ENCODE data around the gene CDKN2AIPNL. TPM values are rescaled to one million over a fixed set of nuclear protein-coding genes. Genes with fewer than 3 reads are reported as not detected.

CDKN2AIPNL gene
- total and polyA plus RNA-seq, 2 of the 4 experiments (the other 2 are of a cell fraction) = 14.0 to 18.1 TPM

DNA sequence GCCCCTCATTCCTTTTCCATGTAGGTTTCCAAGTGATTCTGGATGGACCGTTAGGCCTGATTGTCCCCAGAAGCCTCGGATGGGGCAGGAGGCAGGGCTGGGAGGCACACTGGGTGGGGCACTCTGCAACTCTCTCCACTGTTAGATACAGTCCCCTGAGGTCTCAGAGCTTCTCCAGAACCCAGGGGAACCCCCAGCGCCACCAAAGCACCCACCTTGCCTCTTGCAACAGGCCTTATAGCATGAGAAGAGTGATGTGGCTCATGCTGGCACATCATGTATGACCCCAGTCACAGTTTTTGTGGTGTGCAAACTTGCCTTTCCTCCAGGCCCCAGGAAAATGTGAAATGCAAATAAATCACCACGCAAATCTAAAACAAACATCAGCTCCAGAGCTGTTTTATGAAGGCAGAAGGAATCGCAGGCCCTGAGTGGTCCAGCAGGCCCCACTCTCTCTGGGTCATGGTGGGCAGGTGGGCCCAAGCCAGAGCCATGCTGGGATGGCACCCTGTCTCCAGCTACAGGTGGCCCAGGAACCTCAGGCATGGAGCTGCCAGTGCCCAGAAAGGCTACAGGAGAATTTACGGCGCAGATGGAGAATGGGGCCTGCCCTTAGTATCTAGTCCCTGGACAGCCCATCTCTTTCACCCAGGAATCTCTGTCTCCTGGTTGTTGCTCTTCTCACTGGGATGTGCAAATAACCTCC, 36.3 kb upstream of the CDKN2AIPNL start:
- Histone ChIP-seq H2AK5ac (ENCODE audit: low read depth, low read length) (no peak overlapping the region), H3K23ac (ENCODE audit: low read depth, low read length) (no peak overlapping the region), H2BK15ac (ENCODE audit: low read depth, low read length) (no peak overlapping the region), H3K4me2 (ENCODE audit: low read depth, low read length) (no peak overlapping the region), H3K9me1 (ENCODE audit: insufficient read depth, low read length) (peaks cover 11% of the 10 kb centered on the region; the same call in 1 of the 2 replicates), H4K8ac (ENCODE audit: low read depth in 2 of 2, low read length in 2 of 2) (no peak overlapping the region), H3K18ac (ENCODE audit: low read depth, low read length) (no peak overlapping the region), H3K4ac (ENCODE audit: low read depth, low read length) (no peak overlapping the region), H3K27ac (ENCODE audit: insufficient read depth, low read length) (no peak overlapping the region), H2BK20ac (ENCODE audit: low read depth, low read length) (no peak overlapping the region), H3K4me1 (ENCODE audit: control insufficient read depth, insufficient read depth, low read length) (peaks cover 10% of the 10 kb centered on the region; the same call in 1 of the 2 replicates), H3K27me3 (ENCODE audit: control insufficient read depth, insufficient read depth, low read length) (no peaks in the 10 kb centered on the region), H3K9me3 (ENCODE audit: control insufficient read depth, insufficient read depth, low read length) (peaks cover 3% of the 10 kb centered on the region), H4K5ac (ENCODE audit: low read depth, low read length) (no peak overlapping the region), H3K56ac (ENCODE audit: extremely low read depth, insufficient read depth, low read length) (no peak overlapping the region), H3K9ac (ENCODE audit: low read depth, low read length) (no peak overlapping the region), H3K79me1 (ENCODE audit: low read depth in 1 of 2, low read length in 2 of 2) (no peaks in the 10 kb centered on the region), H4K20me1 (ENCODE audit: insufficient read depth, low read length) (no peaks in the 10 kb centered on the region), H4K91ac (ENCODE audit: insufficient read depth, low read depth, low read length) (no peak overlapping the region), H3K4me3 (ENCODE audit: insufficient read depth, low read depth, low read length) (no peak overlapping the region), H2BK5ac (ENCODE audit: low read depth, low read length, poor library complexity, severe bottlenecking) (no peak overlapping the region), H2BK120ac (ENCODE audit: low read depth, low read length) (no peak overlapping the region), H2AFZ (replicated peaks; ENCODE audit: low read length, poor library complexity) (no peak overlapping the region), H3K14ac (replicated peaks; ENCODE audit: low read depth, low read length) (no peak overlapping the region), H2AK9ac (replicated peaks; ENCODE audit: low read depth, low read length, poor library complexity) (no peak overlapping the region), H3K36me3 (ENCODE audit: control insufficient read depth, insufficient read depth, low read length) (no peaks in the 10 kb centered on the region)
- DNase-seq (no peak), ATAC-seq (ENCODE audit: low read depth) (no peak)
- no TSS peak for BruUV-seq (replicated peaks)
- TF ChIP-seq FOS (IDR thresholded peaks at IDR 0.05; ENCODE audit: low read depth, low read length) = no peak
- TF ChIP-seq RCOR1 (IDR thresholded peaks at IDR 0.05; ENCODE audit: insufficient replicate concordance, low read length) = no peak
- no peak for TF ChIP-seq MAFK (IDR thresholded peaks at IDR 0.05; ENCODE audit: low read depth, low read length)
- TF ChIP-seq RAD21 (IDR thresholded peaks at IDR 0.05; ENCODE audit: low read length) = no peak
- TF ChIP-seq, protein P1, sequence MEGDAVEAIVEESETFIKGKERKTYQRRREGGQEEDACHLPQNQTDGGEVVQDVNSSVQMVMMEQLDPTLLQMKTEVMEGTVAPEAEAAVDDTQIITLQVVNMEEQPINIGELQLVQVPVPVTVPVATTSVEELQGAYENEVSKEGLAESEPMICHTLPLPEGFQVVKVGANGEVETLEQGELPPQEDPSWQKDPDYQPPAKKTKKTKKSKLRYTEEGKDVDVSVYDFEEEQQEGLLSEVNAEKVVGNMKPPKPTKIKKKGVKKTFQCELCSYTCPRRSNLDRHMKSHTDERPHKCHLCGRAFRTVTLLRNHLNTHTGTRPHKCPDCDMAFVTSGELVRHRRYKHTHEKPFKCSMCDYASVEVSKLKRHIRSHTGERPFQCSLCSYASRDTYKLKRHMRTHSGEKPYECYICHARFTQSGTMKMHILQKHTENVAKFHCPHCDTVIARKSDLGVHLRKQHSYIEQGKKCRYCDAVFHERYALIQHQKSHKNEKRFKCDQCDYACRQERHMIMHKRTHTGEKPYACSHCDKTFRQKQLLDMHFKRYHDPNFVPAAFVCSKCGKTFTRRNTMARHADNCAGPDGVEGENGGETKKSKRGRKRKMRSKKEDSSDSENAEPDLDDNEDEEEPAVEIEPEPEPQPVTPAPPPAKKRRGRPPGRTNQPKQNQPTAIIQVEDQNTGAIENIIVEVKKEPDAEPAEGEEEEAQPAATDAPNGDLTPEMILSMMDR (conservative IDR thresholded peaks at IDR 0.05; ENCODE audit: low read depth, low read length) = no peak
- no peak for TF ChIP-seq RFX5 (IDR thresholded peaks at IDR 0.05; ENCODE audit: low read depth, low read length)
- TF ChIP-seq CHD1 (IDR thresholded peaks at IDR 0.05; ENCODE audit: low read depth, low read length) = no peak
- TF ChIP-seq NFE2L2 (IDR thresholded peaks at IDR 0.05; ENCODE audit: low read depth, low read length) = no peak
- TF ChIP-seq, protein P2, sequence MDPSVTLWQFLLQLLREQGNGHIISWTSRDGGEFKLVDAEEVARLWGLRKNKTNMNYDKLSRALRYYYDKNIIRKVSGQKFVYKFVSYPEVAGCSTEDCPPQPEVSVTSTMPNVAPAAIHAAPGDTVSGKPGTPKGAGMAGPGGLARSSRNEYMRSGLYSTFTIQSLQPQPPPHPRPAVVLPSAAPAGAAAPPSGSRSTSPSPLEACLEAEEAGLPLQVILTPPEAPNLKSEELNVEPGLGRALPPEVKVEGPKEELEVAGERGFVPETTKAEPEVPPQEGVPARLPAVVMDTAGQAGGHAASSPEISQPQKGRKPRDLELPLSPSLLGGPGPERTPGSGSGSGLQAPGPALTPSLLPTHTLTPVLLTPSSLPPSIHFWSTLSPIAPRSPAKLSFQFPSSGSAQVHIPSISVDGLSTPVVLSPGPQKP (IDR thresholded peaks at IDR 0.05; ENCODE audit: borderline replicate concordance, low read depth, low read length) = no peak
- no peak for TF ChIP-seq MXI1 (IDR thresholded peaks at IDR 0.05; ENCODE audit: borderline replicate concordance, low read depth, low read length)
- no peak for TF ChIP-seq BHLHE40 (IDR thresholded peaks at IDR 0.05; ENCODE audit: low read depth, low read length)
- no peak for TF ChIP-seq SMC3 (IDR thresholded peaks at IDR 0.05; ENCODE audit: low read depth, low read length)
- TF ChIP-seq CEBPB (IDR thresholded peaks at IDR 0.05; ENCODE audit: low read depth, low read length) = no peak
- no peak for TF ChIP-seq MAZ (IDR thresholded peaks at IDR 0.05; ENCODE audit: borderline replicate concordance, low read depth, low read length)
- no peak for TF ChIP-seq POLR2A (IDR thresholded peaks at IDR 0.05; ENCODE audit: low read depth, low read length)
- intact Hi-C loops (cut with micrococcal nuclease) (no loop called here), in situ Hi-C loops (cut with MboI; ENCODE audit: low sequenced_read_pairs) (no loop called here), dilution Hi-C loops (cut with HindIII; ENCODE audit: low sequenced_read_pairs, unreplicated experiment) (no loop called here)
- ChIA-PET CTCF (no interaction called here), POLR2A (ENCODE audit: unreplicated experiment) (no interaction called here)
- 60% methylated on average over 1 of the region's 7 CpGs; no CpG with 5 or more reads in 1 of the 2 experiments for WGBS, 2 experiments (ENCODE audit: extremely low coverage in 2 of 2, insufficient read length in 1 of 2)
